NK-92 treated with Interleukin-12 subunit alpha and Interleukin-12 subunit beta, amount 100 ng/mL, for 24 hours (cell line): Measurements from ENCODE around the gene PAFAH1B1.

Experiments
- DNase-seq: peaks from one replicate; lab custom pipeline; 2025; lab: John Stamatoyannopoulos, UW

PAFAH1B1 gene

GRCh38 chr17:2704031-2704889 lies 110.8 kb downstream of the PAFAH1B1 start:
- DNase-seq = no peak

GRCh38 chr17:2704890-2705248 lies 111.4 kb downstream of the PAFAH1B1 start:
- DNase-seq = no peak

GRCh38 chr17:2705263-2705662 lies 111.8 kb downstream of the PAFAH1B1 start:
- DNase-seq = no peak

- no peak for DNase-seq
Observed at GRCh38 chr17:2705888-2706795, 112.7 kb downstream of the PAFAH1B1 start.

GRCh38 chr17:2706911-2707510 lies 113.6 kb downstream of the PAFAH1B1 start:
- no peak for DNase-seq

GRCh38 chr17:2707721-2708584 lies 114.5 kb downstream of the PAFAH1B1 start:
- DNase-seq = no peak

- no peak for DNase-seq
Observed at GRCh38 chr17:2708585-2709182, 115.2 kb downstream of the PAFAH1B1 start.

- DNase-seq = no peak
Observed at GRCh38 chr17:2709183-2709661, 115.8 kb downstream of the PAFAH1B1 start.

- no peak for DNase-seq
Observed at GRCh38 chr17:2710071-2710802, 116.8 kb downstream of the PAFAH1B1 start.

- no peak for DNase-seq
Observed at GRCh38 chr17:2710803-2711607, 117.6 kb downstream of the PAFAH1B1 start.

GRCh38 chr17:2711608-2712299 lies 118.3 kb downstream of the PAFAH1B1 start, which contains the start of gene CLUH:
Gene CLUH (minus strand): TSS chr17:2711764. CDS start chr17:2711661, 103 bp downstream.
- peak; percentile 78 for DNase-seq

- no peak for DNase-seq
Observed at GRCh38 chr17:2712300-2713043, 119.0 kb downstream of the PAFAH1B1 start.

GRCh38 chr17:2713881-2714280 lies 120.4 kb downstream of the PAFAH1B1 start:
- no peak for DNase-seq

- DNase-seq = no peak
Observed at GRCh38 chr17:2716649-2717048, 123.2 kb downstream of the PAFAH1B1 start.

- no peak for DNase-seq
Observed at GRCh38 chr17:2718150-2718938, 124.9 kb downstream of the PAFAH1B1 start.

GRCh38 chr17:2719861-2720260 lies 126.4 kb downstream of the PAFAH1B1 start:
- no peak for DNase-seq

GRCh38 chr17:2721603-2722002 lies 128.1 kb downstream of the PAFAH1B1 start:
- DNase-seq = no peak
